CD4-positive, alpha-beta memory T cell (primary cell): ENCODE results near the gene DOK1. TPM values are rescaled to one million over a fixed set of nuclear protein-coding genes. Genes with fewer than 3 reads are reported as not detected.

Experiments used
- CTCF ChIA-PET: fragments of 350-600 bp; sonication (Branson Sonifier 250); formaldehyde crosslinking; loops from one replicate; lab custom pipeline; 2021; ENCODE audit warnings: inconsistent platforms; ENCODE audit not compliant: partially characterized antibody; lab: Charles Lee
- POLR2A ChIA-PET: fragments of 350-600 bp; sonication (Branson Sonifier 250); formaldehyde crosslinking; loops from one replicate; lab custom pipeline; 2021; ENCODE audit not compliant: partially characterized antibody; lab: Charles Lee
- DNase-seq, 5 donors: peaks; one replicate each; pipeline versions ENCODE4 v3.0.0 to v3.0.0-alpha.2; 2020 to 2022; ENCODE audit warnings: mixed read lengths in 1 of 5
- H3K27ac ChIP-seq: one replicate; pipeline ENCODE4 v1.7.0; 2013; ENCODE audit warnings: low read depth, low read length
- H3K27me3 ChIP-seq: 2 replicates; pipeline ENCODE4 v1.7.0; 2013; ENCODE audit warnings: mild to moderate bottlenecking, low read length, moderate library complexity; ENCODE audit not compliant: insufficient read depth
- H3K36me3 ChIP-seq: 2 replicates; pipeline ENCODE4 v1.7.0; 2013; ENCODE audit warnings: mild to moderate bottlenecking, low read length, moderate library complexity; ENCODE audit not compliant: insufficient read depth
- H3K4me1 ChIP-seq: 2 replicates; pipeline ENCODE4 v1.7.0; 2013; ENCODE audit warnings: mild to moderate bottlenecking, low read length, moderate library complexity; ENCODE audit not compliant: insufficient read depth
- H3K4me3 ChIP-seq, 2 donors: one replicate each; pipeline ENCODE4 v1.7.0; 2013; ENCODE audit warnings: low read length in 2 of 2, mild to moderate bottlenecking in 1 of 2
- H3K9me3 ChIP-seq, 2 donors: one replicate each; pipeline ENCODE4 v1.7.0; 2013; ENCODE audit warnings: low read length in 2 of 2, control low read depth in 1 of 2; ENCODE audit not compliant: control insufficient read depth in 1 of 2
- H3K27ac Mint-ChIP-seq, 7 donors: one replicate each; pipeline ENCODE4 v1.8.0; 2020 to 2021; ENCODE audit warnings: mixed read lengths in 7 of 7, mild to moderate bottlenecking in 6 of 7, inconsistent platforms in 3 of 7, moderate library complexity in 3 of 7
- H3K27me3 Mint-ChIP-seq, 2 donors: one replicate each; pipeline ENCODE4 v1.8.0; 2020 to 2021; ENCODE audit warnings: mixed read lengths in 2 of 2
- H3K36me3 Mint-ChIP-seq, 2 donors: one replicate each; pipeline ENCODE4 v1.8.0; 2020 to 2021; ENCODE audit warnings: mixed read lengths in 2 of 2, inconsistent platforms in 1 of 2, mild to moderate bottlenecking in 1 of 2
- H3K4me1 Mint-ChIP-seq, 4 donors: one replicate each; pipeline ENCODE4 v1.8.0; 2020 to 2021; ENCODE audit warnings: mixed read lengths in 4 of 4, mild to moderate bottlenecking in 1 of 4
- H3K4me3 Mint-ChIP-seq, 8 donors: one replicate each; pipeline ENCODE4 v1.8.0; 2020 to 2021; ENCODE audit warnings: mixed read lengths in 8 of 8, mild to moderate bottlenecking in 7 of 8, moderate library complexity in 6 of 8, inconsistent platforms in 3 of 8
- H3K9me3 Mint-ChIP-seq, 8 donors: one replicate each; pipeline ENCODE4 v1.8.0; 2020 to 2021; ENCODE audit warnings: mixed read lengths in 8 of 8, mild to moderate bottlenecking in 5 of 8, inconsistent platforms in 3 of 8, moderate library complexity in 1 of 8
- intact Hi-C: fragments of 100-400 bp; cut with micrococcal nuclease; formaldehyde crosslinking; loops from one replicate; pipeline ENCODE4 v1.15.1; 2023
- polyA plus RNA-seq, 2 donors: library from polyadenylated mRNA; unstranded; fragments of 300-500 nt; fragmentation: Illumina TruSeq; gene quantifications; one replicate each; pipeline ENCODE4 v1.2.3, GENCODE V29; 2021
- total RNA-seq, 2 experiments: library from RNA; stranded (reverse); gene quantifications; one replicate each; pipeline ENCODE4 v1.2.3, GENCODE V29; 2021

Gene DOK1
- total and polyA plus RNA-seq, 4 experiments from 2014 or later, result 14.2 to 35.7 (median 30.8) TPM

- H3K27ac ChIP-seq, result no peak overlapping the region
- peaks cover 0 to 2% (median under 1%) of the 10 kb centered on the region in 4 donors for H3K4me1 Mint-ChIP-seq
- H3K4me3 ChIP-seq, result no peak overlapping the region
- no peaks in the 10 kb centered on the region for H3K36me3 Mint-ChIP-seq
- peaks cover 13 to 16% of the 10 kb centered on the region in 2 donors for H3K27me3 Mint-ChIP-seq
- intact Hi-C loops, result no loop called here
- H3K9me3 Mint-ChIP-seq, result peaks cover 0 to 2% (median 0%) of the 10 kb centered on the region in 8 donors
- no peak overlapping the region for H3K27ac Mint-ChIP-seq
- no peaks in the 10 kb centered on the region for H3K9me3 ChIP-seq
- CTCF ChIA-PET, result interaction anchor here (2.8 kb wide), 1 partner anchor 11 kb away, joined by 19 read pairs; no protein-coding TSS in a partner anchor
- H3K27me3 ChIP-seq, result no peaks in the 10 kb centered on the region
- H3K4me3 Mint-ChIP-seq, result no peak overlapping the region
- no peak for DNase-seq
- no peaks in the 10 kb centered on the region for H3K4me1 ChIP-seq
- H3K36me3 ChIP-seq, result no peaks in the 10 kb centered on the region
- POLR2A ChIA-PET, result no interaction called here
These were observed 45.2 kb downstream of the DOK1 start for GRCh38 chr2:74599676-74600075.

- ChIA-PET CTCF (interaction anchor here (1.1 kb wide), 1 partner anchor 18 kb away, joined by 3 read pairs; no protein-coding TSS in a partner anchor), POLR2A (no interaction called here)
- Mint-ChIP-seq H3K36me3 (no peaks in the 10 kb centered on the region), H3K9me3 (peaks cover 0 to 2% (median 0%) of the 10 kb centered on the region in 8 donors), H3K27me3 (peaks cover 16 to 20% of the 10 kb centered on the region in 2 donors), H3K4me3 (no peak overlapping the region), H3K27ac (peak overlapping the region in 1 of 7 donors; percentile 29), H3K4me1 (peaks cover 0 to 2% (median under 1%) of the 10 kb centered on the region in 4 donors)
- Histone ChIP-seq H3K9me3 (no peaks in the 10 kb centered on the region), H3K27me3 (no peaks in the 10 kb centered on the region), H3K36me3 (no peaks in the 10 kb centered on the region), H3K4me3 (no peak overlapping the region), H3K4me1 (no peaks in the 10 kb centered on the region), H3K27ac (no peak overlapping the region)
- intact Hi-C loops, result no loop called here
- no peak for DNase-seq
These were observed 48.2 kb downstream of the DOK1 start for GRCh38 chr2:74602586-74603281.

GRCh38 chr2:74603282-74604000 is 48.9 kb downstream of the DOK1 start:
- Histone ChIP-seq H3K4me3 (no peak overlapping the region), H3K27ac (no peak overlapping the region), H3K4me1 (no peaks in the 10 kb centered on the region), H3K9me3 (no peaks in the 10 kb centered on the region), H3K27me3 (no peaks in the 10 kb centered on the region), H3K36me3 (no peaks in the 10 kb centered on the region)
- POLR2A ChIA-PET, result no interaction called here
- Mint-ChIP-seq H3K4me1 (peaks cover 0 to 2% (median under 1%) of the 10 kb centered on the region in 4 donors), H3K27ac (no peak overlapping the region), H3K36me3 (no peaks in the 10 kb centered on the region), H3K27me3 (peaks cover 16 to 22% of the 10 kb centered on the region in 2 donors), H3K9me3 (peaks cover 0 to 2% (median 0%) of the 10 kb centered on the region in 8 donors), H3K4me3 (no peak overlapping the region)
- no peak for DNase-seq
- intact Hi-C loops, result no loop called here
- CTCF ChIA-PET, result no interaction called here

DNA sequence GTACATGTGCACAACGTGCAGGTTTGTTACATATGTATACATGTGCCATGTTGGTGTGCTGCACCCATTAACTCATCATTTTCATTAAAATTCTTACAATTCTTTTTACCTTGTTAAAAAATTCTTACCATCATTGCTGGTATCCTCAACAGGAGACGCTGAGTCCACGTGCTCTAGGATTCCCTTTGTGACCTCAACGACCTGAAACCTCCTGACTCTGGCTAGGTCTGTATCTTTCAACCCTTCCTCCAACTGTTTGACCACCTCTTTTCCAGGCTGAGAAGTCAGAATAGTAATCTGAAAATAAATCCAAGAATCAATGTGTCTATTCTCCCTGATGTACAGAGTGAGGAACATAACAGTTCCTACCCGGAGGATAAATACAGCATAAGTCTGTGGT is 52.4 kb downstream of the DOK1 start:
- H3K4me3 ChIP-seq, result no peak overlapping the region
- H3K9me3 ChIP-seq, result no peaks in the 10 kb centered on the region
- Mint-ChIP-seq H3K9me3 (peaks cover 0 to 7% (median 0%) of the 10 kb centered on the region in 8 donors), H3K4me3 (no peak overlapping the region), H3K36me3 (no peaks in the 10 kb centered on the region), H3K27ac (no peak overlapping the region), H3K4me1 (peaks cover 0 to 2% (median under 1%) of the 10 kb centered on the region in 4 donors), H3K27me3 (peaks cover 27 to 38% of the 10 kb centered on the region in 2 donors)
- no peaks in the 10 kb centered on the region for H3K36me3 ChIP-seq
- ChIA-PET CTCF (no interaction called here), POLR2A (no interaction called here)
- H3K27me3 ChIP-seq, result no peaks in the 10 kb centered on the region
- no peaks in the 10 kb centered on the region for H3K4me1 ChIP-seq
- no peak overlapping the region for H3K27ac ChIP-seq
- DNase-seq, result no peak
- intact Hi-C loops, result no loop called here

Other genes with a start within 250 kb of the DOK1 start
- 10 to 100 TPM; 10.9 to 11.5 TPM for gene SLC4A5, start 211.3 kb upstream of the DOK1 start, total RNA-seq
- 1 to 10 TPM in 1 of 2 donors, under 1 TPM in 1; 0.25 to 3.4 TPM for gene SLC4A5, start 211.3 kb upstream of the DOK1 start, polyA plus RNA-seq
- gene DCTN1, start 174.4 kb upstream of the DOK1 start, total RNA-seq, result 100 to 1,000 TPM; 105 to 115 TPM
- gene DCTN1, start 174.4 kb upstream of the DOK1 start, polyA plus RNA-seq, result 10 to 100 TPM; 24.4 to 78.0 TPM
- 1 to 10 TPM; 5.3 to 7.5 TPM for gene C2orf81, start 133.1 kb upstream of the DOK1 start, total RNA-seq
- gene C2orf81, start 133.1 kb upstream of the DOK1 start, polyA plus RNA-seq, result 1 to 10 TPM; 1.5 to 1.6 TPM
- gene WDR54, start 133.0 kb upstream of the DOK1 start, total RNA-seq, result 10 to 100 TPM; 36.3 to 41.0 TPM
- 100 to 1,000 TPM in 1 of 2 donors, 10 to 100 TPM in 1; 56.1 to 107 TPM for gene WDR54, start 133.0 kb upstream of the DOK1 start, polyA plus RNA-seq
- gene RTKN, start 112.8 kb upstream of the DOK1 start, total RNA-seq, result not detected
- under 1 TPM in 1 of 2 donors, not detected in 1; 0.14 TPM for gene RTKN, start 112.8 kb upstream of the DOK1 start, polyA plus RNA-seq
- gene INO80B, start 99.6 kb upstream of the DOK1 start, total RNA-seq, result 10 to 100 TPM; 76.4 to 82.8 TPM
- 1 to 10 TPM; 4.6 to 7.7 TPM for gene INO80B, start 99.6 kb upstream of the DOK1 start, polyA plus RNA-seq
- 100 to 1,000 TPM; 108 to 109 TPM for gene WBP1, start 96.3 kb upstream of the DOK1 start, total RNA-seq
- 10 to 100 TPM; 38.1 to 41.2 TPM for gene WBP1, start 96.3 kb upstream of the DOK1 start, polyA plus RNA-seq
- 10 to 100 TPM; 92.3 to 94.1 TPM for gene MOGS, start 89.3 kb upstream of the DOK1 start, total RNA-seq
- 10 to 100 TPM; 34.0 to 38.5 TPM for gene MOGS, start 89.3 kb upstream of the DOK1 start, polyA plus RNA-seq
- 10 to 100 TPM; 72.8 to 82.3 TPM for gene MRPL53, start 82.0 kb upstream of the DOK1 start, total RNA-seq
- 100 to 1,000 TPM in 1 of 2 donors, 10 to 100 TPM in 1; 96.5 to 120 TPM for gene MRPL53, start 82.0 kb upstream of the DOK1 start, polyA plus RNA-seq
- 10 to 100 TPM; 63.9 to 67.6 TPM for gene CCDC142, start 71.7 kb upstream of the DOK1 start, total RNA-seq
- 10 to 100 TPM in 1 of 2 donors, 1 to 10 TPM in 1; 3.6 to 10.2 TPM for gene CCDC142, start 71.7 kb upstream of the DOK1 start, polyA plus RNA-seq
- 10 to 100 TPM; 43.7 to 46.9 TPM for gene TTC31, start 71.6 kb upstream of the DOK1 start, total RNA-seq
- 10 to 100 TPM; 17.0 to 19.2 TPM for gene TTC31, start 71.6 kb upstream of the DOK1 start, polyA plus RNA-seq
- gene LBX2, start 55.1 kb upstream of the DOK1 start, total RNA-seq, result under 1 TPM in 1 of 2 experiments, not detected in 1; 0.30 TPM
- gene LBX2, start 55.1 kb upstream of the DOK1 start, polyA plus RNA-seq, result under 1 TPM in 1 of 2 donors, not detected in 1; 0.23 TPM
- gene PCGF1, start 47.0 kb upstream of the DOK1 start, total RNA-seq, result 10 to 100 TPM; 31.1 to 42.2 TPM
- gene PCGF1, start 47.0 kb upstream of the DOK1 start, polyA plus RNA-seq, result 10 to 100 TPM; 10.4 to 16.7 TPM
- under 1 TPM; 0.52 to 0.53 TPM for gene TLX2, start 40.3 kb upstream of the DOK1 start, total RNA-seq
- gene TLX2, start 40.3 kb upstream of the DOK1 start, polyA plus RNA-seq, result under 1 TPM; 0.14 to 0.33 TPM
- under 1 TPM; 0.35 to 0.44 TPM for gene DQX1, start 28.5 kb upstream of the DOK1 start, total RNA-seq
- not detected for gene DQX1, start 28.5 kb upstream of the DOK1 start, polyA plus RNA-seq
- gene AUP1, start 25.0 kb upstream of the DOK1 start, total RNA-seq, result 100 to 1,000 TPM; 153 to 158 TPM
- gene AUP1, start 25.0 kb upstream of the DOK1 start, polyA plus RNA-seq, result 100 to 1,000 TPM in 1 of 2 donors, 10 to 100 TPM in 1; 91.3 to 123 TPM
- 10 to 100 TPM; 39.8 to 41.1 TPM for gene HTRA2, start 24.8 kb upstream of the DOK1 start, total RNA-seq
- 10 to 100 TPM; 22.0 to 25.7 TPM for gene HTRA2, start 24.8 kb upstream of the DOK1 start, polyA plus RNA-seq
- gene LOXL3, start 778 bp upstream of the DOK1 start, total RNA-seq, result under 1 TPM; 0.25 to 0.32 TPM
- not detected for gene LOXL3, start 778 bp upstream of the DOK1 start, polyA plus RNA-seq
- not detected for gene M1AP, start 93.6 kb downstream of the DOK1 start, total RNA-seq
- gene M1AP, start 93.6 kb downstream of the DOK1 start, polyA plus RNA-seq, result under 1 TPM in 1 of 2 donors, not detected in 1; 0.47 TPM
- 10 to 100 TPM; 19.5 to 21.6 TPM for gene SEMA4F, start 99.5 kb downstream of the DOK1 start, total RNA-seq
- 1 to 10 TPM; 6.8 to 8.1 TPM for gene SEMA4F, start 99.5 kb downstream of the DOK1 start, polyA plus RNA-seq